ENCODE data around the gene RGL1. TPM values are rescaled to one million over a fixed set of nuclear protein-coding genes. Genes with fewer than 3 reads are reported as not detected.

RGL1 gene
- total and polyA plus RNA-seq, 2 donors (not counting 3 experiments of a cell fraction or from before 2014, with no cell fraction given): 19.8 to 35.3 TPM

DNA sequence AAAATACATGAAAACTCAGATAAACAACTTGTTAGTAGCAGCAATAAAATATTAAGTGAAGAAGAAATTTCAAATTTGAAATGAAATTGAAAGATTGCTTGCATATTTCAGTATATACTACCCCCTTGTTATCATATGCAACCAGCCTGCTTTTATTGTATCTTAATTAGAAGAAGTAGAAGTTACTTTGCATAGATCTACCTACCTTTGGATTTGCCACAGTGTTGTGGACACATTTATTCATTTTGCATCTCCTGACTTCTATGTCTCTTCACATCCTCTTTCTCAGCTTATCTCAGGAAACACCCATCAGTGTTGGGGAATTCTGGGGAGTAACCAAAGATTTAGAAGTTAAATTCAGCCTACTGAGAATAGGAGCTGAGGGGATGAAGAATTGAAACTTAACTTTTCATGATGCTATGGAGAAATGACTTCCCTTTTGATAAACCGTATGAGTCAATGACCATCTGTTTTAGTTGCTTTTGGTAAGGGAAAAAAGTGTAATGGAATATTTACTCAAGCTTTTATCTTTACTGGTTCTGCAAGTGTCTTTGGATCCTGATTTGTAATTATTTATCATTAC, 96.9 kb downstream of the RGL1 start:
- CTCF ChIA-PET: interaction anchor here (1.0 to 1.7 kb wide), 4 partner anchors 13 to 217 kb away, joined by 3 to 6 read pairs (median 5); no protein-coding TSS in a partner anchor
- H3K79me2 ChIP-seq (ENCODE audit: control insufficient read depth, insufficient read depth, low read length): no peaks in the 10 kb centered on the region
- H3K4me2 ChIP-seq (ENCODE audit: insufficient read depth, low read length): no peak overlapping the region
- no peak overlapping the region for H3K9ac ChIP-seq (replicated peaks; ENCODE audit: extremely low read depth, insufficient read depth, low read length)
- no peak overlapping the region for H3K27ac ChIP-seq (ENCODE audit: insufficient read depth, low read depth, low read length)
- no peaks in the 10 kb centered on the region for H3K27me3 ChIP-seq (ENCODE audit: control insufficient read depth in 2 of 2, insufficient read depth in 2 of 2, low read length in 2 of 2)
- peaks cover 18% of the 10 kb centered on the region in 2 experiments for H3K36me3 ChIP-seq (ENCODE audit: control insufficient read depth in 2 of 2, extremely low read depth in 1 of 2, insufficient read depth in 2 of 2, low read length in 2 of 2)
- DNase-seq (ENCODE audit: low read depth, low spot score) (peak; percentile 80), FAIRE-seq (peak; percentile 77)
- dilution Hi-C loops (cut with MboI; ENCODE audit: extremely low pct_ligation_motif_present, low sequenced_read_pairs): no loop called here
- peaks cover 8% of the 10 kb centered on the region for H3K4me1 ChIP-seq (ENCODE audit: control insufficient read depth, extremely low read depth, insufficient read depth, low read length)
- intact Hi-C loops (cut with micrococcal nuclease): no loop called here
- H2AFZ ChIP-seq (ENCODE audit: low read depth, low read length): no peak overlapping the region
- H3K9me1 ChIP-seq (replicated peaks; ENCODE audit: control insufficient read depth, extremely low read depth, insufficient read depth, low read length): no peaks in the 10 kb centered on the region
- H4K20me1 ChIP-seq (replicated peaks; ENCODE audit: control insufficient read depth, extremely low read depth, insufficient read depth, low read length): no peaks in the 10 kb centered on the region
- no peak overlapping the region for H3K4me3 ChIP-seq (replicated peaks in 1 of 3; ENCODE audit: insufficient read depth in 1 of 3, low read depth in 1 of 3, low read length in 3 of 3)
- POLR2A ChIA-PET: no interaction called here
- H3K9me3 ChIP-seq (replicated peaks; ENCODE audit: control insufficient read depth, insufficient read depth, low read length): no peaks in the 10 kb centered on the region
- TF ChIP-seq JUN (IDR thresholded peaks at IDR 0.05; ENCODE audit: borderline replicate concordance, insufficient read depth, insufficient read length, low read depth) (no peak), POLR2A (IDR thresholded peaks at IDR 0.05; ENCODE audit: low read depth, low read length) (no peak), POLR2AphosphoS5 (IDR thresholded peaks at IDR 0.05; ENCODE audit: insufficient read depth, low read depth, low read length) (no peak)
- no TSS peak for BruUV-seq (replicated peaks)

DNA sequence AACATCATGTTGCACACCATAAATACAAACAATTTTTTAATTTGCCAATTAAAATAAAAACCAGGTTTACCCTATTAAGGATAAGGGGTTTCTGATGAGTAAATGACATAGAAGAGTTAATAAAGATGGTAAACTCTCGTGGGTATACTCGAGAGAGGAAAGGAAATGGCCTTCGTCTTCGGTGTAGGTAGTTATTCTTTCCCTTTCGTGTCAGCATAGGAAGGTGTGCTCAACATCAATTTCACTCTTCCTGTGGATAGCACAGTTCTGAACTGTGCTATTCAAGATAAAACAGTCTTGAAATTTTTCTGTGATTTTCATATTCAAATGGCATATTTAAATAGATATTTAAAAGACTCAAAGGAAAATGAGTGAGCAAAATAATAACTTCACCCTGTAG, 98.2 kb downstream of the RGL1 start:
- peaks cover 20 to 24% of the 10 kb centered on the region in 2 experiments for H3K36me3 ChIP-seq (ENCODE audit: control insufficient read depth in 2 of 2, extremely low read depth in 1 of 2, insufficient read depth in 2 of 2, low read length in 2 of 2)
- CTCF ChIA-PET: interaction anchor here (1.4 to 2.3 kb wide), 2 partner anchors 13 to 218 kb away, joined by 3 to 11 read pairs; no protein-coding TSS in a partner anchor

More for the DNA sequence above, 98.2 kb downstream of the RGL1 start:
- no peak for TF ChIP-seq MYC (IDR thresholded peaks at IDR 0.05; ENCODE audit: low read depth, low read length)
- TF ChIP-seq, protein P1, sequence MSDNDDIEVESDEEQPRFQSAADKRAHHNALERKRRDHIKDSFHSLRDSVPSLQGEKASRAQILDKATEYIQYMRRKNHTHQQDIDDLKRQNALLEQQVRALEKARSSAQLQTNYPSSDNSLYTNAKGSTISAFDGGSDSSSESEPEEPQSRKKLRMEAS (IDR thresholded peaks at IDR 0.05; ENCODE audit: insufficient read depth, insufficient read length): no peak
- TF ChIP-seq JUN (IDR thresholded peaks at IDR 0.05; ENCODE audit: borderline replicate concordance, insufficient read depth, insufficient read length, low read depth): no peak
- no peak for TF ChIP-seq FOS (IDR thresholded peaks at IDR 0.05; ENCODE audit: borderline replicate concordance, insufficient read depth, low read length)
- TF ChIP-seq POLR2AphosphoS5 (IDR thresholded peaks at IDR 0.05; ENCODE audit: insufficient read depth, low read depth, low read length): no peak
- TF ChIP-seq EZH2 (IDR thresholded peaks at IDR 0.05; ENCODE audit: borderline replicate concordance, low read depth, low read length, severe bottlenecking): no peak
- TF ChIP-seq POLR2A (IDR thresholded peaks at IDR 0.05; ENCODE audit: low read depth, low read length): no peak
- no peak for TF ChIP-seq GATA2 (IDR thresholded peaks at IDR 0.05; ENCODE audit: insufficient read depth, insufficient read length, low read depth, low read length)
- dilution Hi-C loops (cut with MboI; ENCODE audit: extremely low pct_ligation_motif_present, low sequenced_read_pairs) (no loop called here), intact Hi-C loops (cut with micrococcal nuclease) (no loop called here)
- no peaks in the 10 kb centered on the region for H3K27me3 ChIP-seq (ENCODE audit: control insufficient read depth in 2 of 2, insufficient read depth in 2 of 2, low read length in 2 of 2)
- H2AFZ ChIP-seq (ENCODE audit: low read depth, low read length): no peak overlapping the region
- H3K4me1 ChIP-seq (ENCODE audit: control insufficient read depth, extremely low read depth, insufficient read depth, low read length): peaks cover 8% of the 10 kb centered on the region
- no peaks in the 10 kb centered on the region for H4K20me1 ChIP-seq (replicated peaks; ENCODE audit: control insufficient read depth, extremely low read depth, insufficient read depth, low read length)
- FAIRE-seq: no peak
- no peaks in the 10 kb centered on the region for H3K79me2 ChIP-seq (ENCODE audit: control insufficient read depth, insufficient read depth, low read length)
- H3K4me2 ChIP-seq (ENCODE audit: insufficient read depth, low read length): no peak overlapping the region
- no peaks in the 10 kb centered on the region for H3K9me3 ChIP-seq (replicated peaks; ENCODE audit: control insufficient read depth, insufficient read depth, low read length)
- no peak overlapping the region for H3K27ac ChIP-seq (ENCODE audit: insufficient read depth, low read depth, low read length)
- no peak overlapping the region for H3K4me3 ChIP-seq (replicated peaks in 1 of 3; ENCODE audit: insufficient read depth in 1 of 3, low read depth in 1 of 3, low read length in 3 of 3)
- H3K9ac ChIP-seq (replicated peaks; ENCODE audit: extremely low read depth, insufficient read depth, low read length): no peak overlapping the region
- H3K9me1 ChIP-seq (replicated peaks; ENCODE audit: control insufficient read depth, extremely low read depth, insufficient read depth, low read length): no peaks in the 10 kb centered on the region
- BruUV-seq (replicated peaks): no TSS peak
- POLR2A ChIA-PET: no interaction called here
- no peak for DNase-seq (ENCODE audit: low read depth, low spot score)

Measured in endothelial cell of umbilical vein (primary cell).